DOHH2 (cell line): Measurements from ENCODE around the gene MROH8.

ENCODE experiments used
- CTCF ChIP-seq: fragments of 200-600 bp; sonication (generic); IDR thresholded peaks from one replicate; pipeline ENCODE4 v1.5.1; 2014; ENCODE audit warnings: antibody characterized with exemption, mild to moderate bottlenecking, low read depth, low read length; ENCODE audit not compliant: poor library complexity, severe bottlenecking
- EZH2phosphoT487 ChIP-seq: fragments of 200-600 bp; sonication (generic); IDR thresholded peaks from 2 replicates; pipeline ENCODE4 v1.6.1; 2017; ENCODE audit warnings: borderline replicate concordance, mild to moderate bottlenecking, antibody characterized with exemption, low read length, moderate library complexity, mixed read lengths

- TF ChIP-seq CTCF (no peak), EZH2phosphoT487 (no peak)
These were observed 55.9 kb downstream of the MROH8 start for GRCh38 chr20:37123441-37123840.
